Renal cortex interstitium (tissue), 11 donors: ENCODE data around the gene KLHDC4. TPM values are rescaled to one million over a fixed set of nuclear protein-coding genes. Genes with fewer than 3 reads are reported as not detected.
"Not testable (repeated sequence)": the region's sequence is repeated elsewhere in the genome, so short reads cannot be mapped to it uniquely, and the experiment has no call there.

Experiments
- DNase-seq, 11 donors: peaks; one replicate each; pipeline ENCODE4 v3.0.0-alpha.2; 2013; ENCODE audit warnings: low read depth in 9 of 11, low spot score in 4 of 11; ENCODE audit errors: extremely low read depth in 1 of 11
- polyA plus RNA-seq, 3 donors: library from polyadenylated mRNA; unstranded; fragments of 120-200 nt; gene quantifications; one replicate each; pipeline ENCODE4 v1.2.1, GENCODE V29; 2013; ENCODE audit not compliant: insufficient read length in 3 of 3

The KLHDC4 gene
- polyA plus RNA-seq, 3 donors, result 22.2 to 48.7 (median 29.7) TPM

GRCh38 chr16:87791295-87792204 lies 25.8 kb upstream of the KLHDC4 start:
- DNase-seq, result no peak

GRCh38 chr16:87790292-87791100 lies 24.7 kb upstream of the KLHDC4 start:
- DNase-seq, result no peak

GRCh38 chr16:87789437-87790291 lies 23.9 kb upstream of the KLHDC4 start:
- DNase-seq, result no peak

GRCh38 chr16:87788730-87789436 lies 23.1 kb upstream of the KLHDC4 start:
- DNase-seq, result not testable (repeated sequence)

DNA sequence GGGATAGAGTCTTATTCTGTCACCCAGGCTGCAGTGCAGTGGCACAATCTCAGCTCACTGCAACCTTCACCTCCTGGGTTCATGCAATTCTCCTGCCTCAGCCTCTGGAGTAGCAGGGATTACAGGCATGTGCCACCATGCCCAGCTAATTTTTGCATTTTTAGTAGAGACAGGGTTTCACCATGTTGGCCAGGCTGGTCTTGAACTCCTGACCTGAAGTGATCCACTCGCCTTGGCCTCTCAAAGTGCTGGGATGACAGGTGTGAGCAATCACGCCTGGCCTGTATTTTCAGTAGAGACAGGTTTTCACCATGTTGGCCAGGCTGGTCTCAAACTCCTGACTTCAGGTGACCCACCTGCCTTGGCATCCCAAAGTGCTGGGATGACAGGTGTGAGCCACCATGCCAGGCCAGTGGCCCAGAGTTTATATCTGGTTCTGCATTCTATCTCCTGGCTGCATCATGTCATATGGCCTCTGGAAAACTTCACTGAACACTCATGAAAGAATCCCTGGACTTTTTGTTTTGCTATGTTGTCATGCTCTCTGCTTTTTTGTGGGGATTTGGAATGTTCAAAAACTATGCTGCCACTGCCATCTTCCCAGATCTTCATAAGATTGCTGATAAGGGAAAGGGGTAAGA lies 21.8 kb upstream of the KLHDC4 start:
- DNase-seq, result not testable (repeated sequence)

GRCh38 chr16:87784812-87785211 lies 19.0 kb upstream of the KLHDC4 start:
- no peak for DNase-seq

DNA sequence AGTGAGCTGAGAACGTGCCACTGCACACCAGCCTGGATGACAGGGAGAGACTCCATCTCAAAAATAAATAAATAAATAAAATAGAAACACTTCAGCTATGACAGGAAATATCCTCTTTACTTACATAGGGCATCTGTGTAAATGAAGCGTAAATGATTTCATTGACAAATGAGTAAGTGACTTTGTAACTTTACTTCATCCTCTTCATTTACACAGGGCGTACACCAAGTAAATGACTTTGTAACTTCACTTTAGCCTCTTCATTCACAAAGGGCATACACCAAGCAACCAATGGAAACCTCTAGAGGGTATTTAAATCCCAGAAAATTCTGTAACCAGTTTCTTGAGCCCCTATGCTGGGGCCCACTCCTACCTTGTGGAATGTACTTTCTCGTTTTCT lies 16.2 kb upstream of the KLHDC4 start:
- DNase-seq, result no peak

DNA sequence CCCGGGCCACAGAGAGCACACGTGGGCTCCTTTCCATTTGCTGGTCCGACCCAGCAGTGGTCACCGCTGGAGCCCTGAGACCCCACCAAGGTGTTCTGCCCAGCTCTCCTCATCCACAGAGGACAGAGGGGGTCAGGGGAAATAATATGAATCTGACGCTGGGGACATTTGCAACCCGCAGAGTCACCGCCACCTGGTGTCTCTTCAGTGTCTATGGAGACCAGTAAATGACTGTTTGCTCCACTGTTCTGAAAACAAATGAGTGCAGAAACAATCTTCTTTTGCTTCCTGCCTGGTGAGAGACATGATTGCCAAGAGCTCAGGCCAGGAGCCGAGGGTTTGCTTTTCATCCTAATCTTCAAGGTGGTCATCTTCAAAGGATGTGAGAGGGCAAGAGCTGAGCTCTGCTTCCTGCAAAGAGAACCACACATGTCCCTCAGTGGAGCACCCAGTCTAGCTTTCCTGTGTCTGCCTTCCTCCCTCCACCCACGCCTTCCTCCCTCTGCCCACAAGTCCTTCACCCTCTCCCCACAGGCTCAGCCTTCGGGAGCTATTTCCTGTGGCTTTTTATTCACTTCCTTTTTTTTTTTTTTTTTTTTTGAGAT lies 14.7 kb upstream of the KLHDC4 start:
- no peak for DNase-seq

GRCh38 chr16:87778830-87779579 lies 13.2 kb upstream of the KLHDC4 start:
- DNase-seq, result peak in 10 of 11 donors; percentile 56 to 76 (median 70)

DNA sequence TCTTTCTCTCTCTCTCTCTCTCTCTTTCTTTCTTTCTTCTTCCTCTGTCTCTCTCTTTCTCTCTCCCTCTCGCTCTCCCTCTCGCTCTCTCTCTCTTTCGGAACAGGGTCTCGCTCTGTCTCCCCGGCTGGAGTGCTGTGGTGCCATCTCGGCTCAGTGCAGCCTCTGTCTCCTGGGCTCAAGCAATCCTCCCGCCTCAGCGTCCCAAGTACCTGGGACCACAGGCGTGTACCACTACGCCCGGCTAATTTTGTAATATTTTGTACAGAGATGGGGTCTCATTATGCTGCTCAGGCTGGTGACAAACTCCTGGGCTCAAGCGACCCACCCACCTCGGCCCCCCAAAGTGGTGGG lies 12.7 kb upstream of the KLHDC4 start:
- DNase-seq, result no peak

- DNase-seq, result not testable (repeated sequence)
These were observed 8.1 kb upstream of the KLHDC4 start for GRCh38 chr16:87773836-87774235.

- not testable (repeated sequence) for DNase-seq
These were observed 1.7 kb upstream of the KLHDC4 start for GRCh38 chr16:87767456-87767855.

DNA sequence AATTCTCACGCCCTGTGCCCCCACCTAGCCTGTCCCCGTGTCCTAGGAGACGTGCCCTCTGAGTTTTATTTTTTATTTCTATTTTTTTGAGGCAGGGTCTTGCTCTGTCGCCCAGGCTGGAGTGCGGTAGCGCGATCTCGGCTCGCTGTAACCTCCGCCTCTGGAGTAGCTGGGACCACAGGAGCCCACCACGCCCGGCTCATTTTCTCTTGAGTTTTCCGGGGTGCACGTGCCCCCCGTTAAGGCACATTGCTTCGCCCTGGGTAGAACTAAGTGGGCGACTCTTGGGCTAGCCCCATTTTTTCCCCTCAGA lies 655 bp upstream of the KLHDC4 start:
- no peak for DNase-seq

DNA sequence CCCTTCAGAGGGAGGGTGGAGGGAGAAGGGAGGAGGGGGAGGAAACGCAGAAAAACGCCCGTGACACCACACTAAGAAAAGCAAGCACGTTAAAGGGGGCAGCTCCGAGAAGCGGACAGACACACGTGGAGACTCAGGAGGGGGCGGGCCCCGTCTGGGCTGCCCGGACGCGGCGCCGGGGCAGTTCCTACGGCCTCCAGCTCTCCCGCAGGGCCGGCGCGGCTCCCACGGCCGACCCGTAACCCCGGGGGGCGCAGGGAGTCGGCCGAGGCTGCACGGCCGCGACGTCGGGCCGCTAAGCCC lies 362 bp downstream of the KLHDC4 start:
- DNase-seq, result no peak

DNA sequence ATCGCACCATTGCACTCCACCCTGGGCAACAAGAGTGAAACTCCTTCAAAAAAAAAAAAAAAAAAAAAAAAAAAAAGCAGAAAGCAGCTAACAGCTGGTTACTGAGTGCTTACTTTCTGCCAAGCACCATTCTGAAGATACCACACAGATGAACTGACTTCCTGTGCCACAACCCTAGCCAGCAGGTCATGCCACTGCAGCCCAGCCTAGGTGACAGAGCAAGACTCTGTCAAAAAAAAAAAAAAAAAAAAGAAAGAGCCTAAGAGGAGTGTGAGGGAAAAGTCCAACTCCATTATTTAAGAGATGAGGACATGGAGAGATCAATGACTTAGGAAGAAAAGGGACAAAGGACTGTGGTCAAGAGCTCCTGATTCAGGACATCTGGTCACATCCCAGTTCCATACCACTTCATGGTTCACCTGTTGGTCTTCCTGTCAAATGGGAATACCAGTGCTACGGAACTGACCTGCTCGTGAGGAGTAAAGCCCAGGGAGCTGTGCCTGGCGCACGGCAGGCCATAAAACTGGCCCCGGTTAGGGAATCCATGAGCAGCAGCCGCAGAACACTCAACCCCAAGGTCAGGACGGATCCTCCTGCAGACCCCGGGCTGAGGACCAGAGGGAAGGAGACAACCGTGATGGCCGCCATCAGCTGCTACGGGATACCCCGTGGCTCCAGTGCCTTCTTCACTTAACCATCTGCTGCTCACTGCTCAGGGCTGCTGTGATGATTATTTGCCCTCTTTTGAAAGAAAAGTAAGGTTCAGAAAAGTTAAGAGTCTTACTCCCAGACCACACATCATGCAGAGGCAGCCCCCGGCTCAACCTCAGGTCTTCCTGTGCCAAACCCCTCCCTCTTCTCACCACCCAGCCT lies 950 bp downstream of the KLHDC4 start:
- DNase-seq, result no peak

GRCh38 chr16:87762620-87763019 lies 3.2 kb downstream of the KLHDC4 start:
- no peak for DNase-seq
